Measurements from ENCODE around the gene RELN.

DNA sequence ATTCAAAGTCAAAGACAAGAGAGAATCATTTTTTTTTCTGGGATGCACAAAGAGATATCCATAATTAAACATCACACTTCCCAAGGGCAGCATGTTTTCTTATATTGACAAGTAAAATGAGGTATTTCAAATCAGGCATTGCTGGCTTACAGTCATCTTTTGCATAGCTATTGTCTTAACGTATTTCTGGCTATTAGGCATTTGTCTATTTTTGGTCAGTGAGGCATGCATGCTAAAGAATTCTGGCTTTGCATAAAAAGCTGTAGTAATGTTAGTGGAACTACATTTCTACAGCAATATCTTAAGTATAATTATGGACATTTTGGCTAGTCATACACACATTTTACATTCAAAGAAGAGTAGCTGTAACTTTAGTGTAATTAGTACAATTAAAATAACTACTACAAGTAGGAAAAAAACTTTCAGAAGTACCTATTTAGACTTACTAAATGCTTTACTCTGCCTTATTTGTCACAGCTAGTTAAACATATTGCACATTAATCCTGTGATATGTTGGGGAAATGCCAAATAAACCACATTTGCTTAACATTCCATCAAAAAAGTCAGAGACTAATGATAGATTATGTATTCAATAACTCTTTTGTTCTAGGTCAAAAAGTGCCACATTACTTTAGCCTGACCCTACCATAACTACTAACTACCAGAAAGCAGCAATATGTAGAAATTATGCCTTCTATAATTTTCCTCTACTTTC, 76.4 kb downstream of the RELN start:
- TF ChIP-seq TOX (CRISPR knock-in tag; IDR thresholded peaks at IDR 0.05; ENCODE audit: borderline replicate concordance) (no peak), CSRNP3 (CRISPR knock-in tag; IDR thresholded peaks at IDR 0.05) (no peak), BACH2 (CRISPR knock-in tag; IDR thresholded peaks at IDR 0.05; ENCODE audit: borderline replicate concordance) (no peak), ZC3H10 (CRISPR knock-in tag; IDR thresholded peaks at IDR 0.05) (no peak)
- TF ChIP-seq, protein P1, sequence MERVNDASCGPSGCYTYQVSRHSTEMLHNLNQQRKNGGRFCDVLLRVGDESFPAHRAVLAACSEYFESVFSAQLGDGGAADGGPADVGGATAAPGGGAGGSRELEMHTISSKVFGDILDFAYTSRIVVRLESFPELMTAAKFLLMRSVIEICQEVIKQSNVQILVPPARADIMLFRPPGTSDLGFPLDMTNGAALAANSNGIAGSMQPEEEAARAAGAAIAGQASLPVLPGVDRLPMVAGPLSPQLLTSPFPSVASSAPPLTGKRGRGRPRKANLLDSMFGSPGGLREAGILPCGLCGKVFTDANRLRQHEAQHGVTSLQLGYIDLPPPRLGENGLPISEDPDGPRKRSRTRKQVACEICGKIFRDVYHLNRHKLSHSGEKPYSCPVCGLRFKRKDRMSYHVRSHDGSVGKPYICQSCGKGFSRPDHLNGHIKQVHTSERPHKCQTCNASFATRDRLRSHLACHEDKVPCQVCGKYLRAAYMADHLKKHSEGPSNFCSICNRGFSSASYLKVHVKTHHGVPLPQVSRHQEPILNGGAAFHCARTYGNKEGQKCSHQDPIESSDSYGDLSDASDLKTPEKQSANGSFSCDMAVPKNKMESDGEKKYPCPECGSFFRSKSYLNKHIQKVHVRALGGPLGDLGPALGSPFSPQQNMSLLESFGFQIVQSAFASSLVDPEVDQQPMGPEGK (CRISPR knock-in tag; IDR thresholded peaks at IDR 0.05; ENCODE audit: borderline replicate concordance): no peak

All from SK-N-SH treated with all-trans-retinoic acid at 6 μM for 48 hours (cell line).